Measurements from ENCODE around the gene LMF2.

GRCh38 chr22:50516891-50517290, 9.4 kb upstream of the LMF2 start:
- no peak for TF ChIP-seq EZH2phosphoT487 (IDR thresholded peaks at IDR 0.05; ENCODE audit: borderline replicate concordance, low read length)
- TF ChIP-seq, protein P1, sequence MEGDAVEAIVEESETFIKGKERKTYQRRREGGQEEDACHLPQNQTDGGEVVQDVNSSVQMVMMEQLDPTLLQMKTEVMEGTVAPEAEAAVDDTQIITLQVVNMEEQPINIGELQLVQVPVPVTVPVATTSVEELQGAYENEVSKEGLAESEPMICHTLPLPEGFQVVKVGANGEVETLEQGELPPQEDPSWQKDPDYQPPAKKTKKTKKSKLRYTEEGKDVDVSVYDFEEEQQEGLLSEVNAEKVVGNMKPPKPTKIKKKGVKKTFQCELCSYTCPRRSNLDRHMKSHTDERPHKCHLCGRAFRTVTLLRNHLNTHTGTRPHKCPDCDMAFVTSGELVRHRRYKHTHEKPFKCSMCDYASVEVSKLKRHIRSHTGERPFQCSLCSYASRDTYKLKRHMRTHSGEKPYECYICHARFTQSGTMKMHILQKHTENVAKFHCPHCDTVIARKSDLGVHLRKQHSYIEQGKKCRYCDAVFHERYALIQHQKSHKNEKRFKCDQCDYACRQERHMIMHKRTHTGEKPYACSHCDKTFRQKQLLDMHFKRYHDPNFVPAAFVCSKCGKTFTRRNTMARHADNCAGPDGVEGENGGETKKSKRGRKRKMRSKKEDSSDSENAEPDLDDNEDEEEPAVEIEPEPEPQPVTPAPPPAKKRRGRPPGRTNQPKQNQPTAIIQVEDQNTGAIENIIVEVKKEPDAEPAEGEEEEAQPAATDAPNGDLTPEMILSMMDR (conservative IDR thresholded peaks at IDR 0.05; ENCODE audit: low read depth, low read length), result no peak
